GM12878 (cell line): ENCODE data around the gene EPGN.

Source experiments
- BACH1 ChIP-seq: fragments of 450-650 bp; IDR thresholded peaks from 2 replicates; pipeline ENCODE4 v1.6.1; 2017; ENCODE audit warnings: mild to moderate bottlenecking, borderline replicate concordance
- IRF3 ChIP-seq: fragments of 450-650 bp; IDR thresholded peaks from 2 replicates; pipeline ENCODE4 v1.6.1; 2014; ENCODE audit warnings: mild to moderate bottlenecking
- RAD51 ChIP-seq: fragments of 450-650 bp; IDR thresholded peaks from 2 replicates; pipeline ENCODE4 v1.6.1; 2016; ENCODE audit warnings: moderate library complexity, mild to moderate bottlenecking, inconsistent platforms
- SPI1 ChIP-seq: IDR thresholded peaks from 2 replicates; pipeline ENCODE4 v1.6.1; 2011; ENCODE audit warnings: low read depth, mild to moderate bottlenecking, low read length, moderate library complexity, borderline replicate concordance; ENCODE audit not compliant: insufficient read depth
- TF ChIP-seq, protein P1 (sequence below), 3 experiments: IDR thresholded peaks in 2 of 3; conservative IDR thresholded peaks in 1 of 3; 2 replicates each; pipeline ENCODE4 v1.5.1; 2011; ENCODE audit warnings: low read depth in 3 of 3, low read length in 3 of 3, mild to moderate bottlenecking in 3 of 3, control low read depth in 2 of 3, moderate library complexity in 2 of 3, inconsistent platforms in 1 of 3, mixed read lengths in 1 of 3; ENCODE audit not compliant: control insufficient read depth in 2 of 3, insufficient read depth in 1 of 3; ENCODE audit errors: extremely low read depth in 1 of 3

DNA sequence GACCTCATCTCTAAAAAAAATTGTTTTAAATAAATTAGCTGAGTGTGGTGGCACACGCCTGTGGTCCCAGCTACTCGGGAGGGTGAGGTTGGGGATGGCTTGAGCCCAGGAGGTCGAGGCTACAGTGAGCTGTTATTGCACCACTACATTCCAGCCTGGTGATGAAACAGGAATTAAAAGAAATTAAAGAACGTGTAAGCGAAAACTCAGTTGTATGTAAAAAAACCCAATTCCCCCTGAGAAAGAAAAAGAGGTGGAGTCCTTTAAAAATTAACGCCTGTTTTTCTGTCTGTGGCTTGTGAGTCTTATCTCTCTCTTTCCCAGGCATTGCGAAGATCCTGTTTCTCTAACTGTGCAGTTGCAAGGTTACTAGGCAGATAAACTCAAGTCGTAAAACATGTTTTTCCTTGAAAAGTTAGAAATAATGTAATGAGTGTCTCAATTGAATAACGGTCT, 22.1 kb downstream of the EPGN start:
- TF ChIP-seq IRF3 (no peak), SPI1 (no peak), RAD51 (no peak), BACH1 (no peak)
- TF ChIP-seq, protein P1, sequence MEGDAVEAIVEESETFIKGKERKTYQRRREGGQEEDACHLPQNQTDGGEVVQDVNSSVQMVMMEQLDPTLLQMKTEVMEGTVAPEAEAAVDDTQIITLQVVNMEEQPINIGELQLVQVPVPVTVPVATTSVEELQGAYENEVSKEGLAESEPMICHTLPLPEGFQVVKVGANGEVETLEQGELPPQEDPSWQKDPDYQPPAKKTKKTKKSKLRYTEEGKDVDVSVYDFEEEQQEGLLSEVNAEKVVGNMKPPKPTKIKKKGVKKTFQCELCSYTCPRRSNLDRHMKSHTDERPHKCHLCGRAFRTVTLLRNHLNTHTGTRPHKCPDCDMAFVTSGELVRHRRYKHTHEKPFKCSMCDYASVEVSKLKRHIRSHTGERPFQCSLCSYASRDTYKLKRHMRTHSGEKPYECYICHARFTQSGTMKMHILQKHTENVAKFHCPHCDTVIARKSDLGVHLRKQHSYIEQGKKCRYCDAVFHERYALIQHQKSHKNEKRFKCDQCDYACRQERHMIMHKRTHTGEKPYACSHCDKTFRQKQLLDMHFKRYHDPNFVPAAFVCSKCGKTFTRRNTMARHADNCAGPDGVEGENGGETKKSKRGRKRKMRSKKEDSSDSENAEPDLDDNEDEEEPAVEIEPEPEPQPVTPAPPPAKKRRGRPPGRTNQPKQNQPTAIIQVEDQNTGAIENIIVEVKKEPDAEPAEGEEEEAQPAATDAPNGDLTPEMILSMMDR (IDR thresholded peaks at IDR 0.05 in 2 of 3, conservative IDR thresholded peaks at IDR 0.05 in 1 of 3; ENCODE audit: control insufficient read depth in 2 of 3, extremely low read depth in 1 of 3, insufficient read depth in 1 of 3, low read depth in 3 of 3, low read length in 3 of 3): no peak
